NOMO-1 (cell line): ENCODE data around the gene SIT1.

Source experiments
- DNase-seq, 2 experiments: peaks; one replicate each; lab custom pipeline; 2025; ENCODE audit not compliant: unreplicated experiment in 2 of 2; lab: John Stamatoyannopoulos, UW

SIT1 gene

GRCh38 chr9:35608221-35608620 is 42.5 kb downstream of the SIT1 start:
- DNase-seq, result no peak

DNA sequence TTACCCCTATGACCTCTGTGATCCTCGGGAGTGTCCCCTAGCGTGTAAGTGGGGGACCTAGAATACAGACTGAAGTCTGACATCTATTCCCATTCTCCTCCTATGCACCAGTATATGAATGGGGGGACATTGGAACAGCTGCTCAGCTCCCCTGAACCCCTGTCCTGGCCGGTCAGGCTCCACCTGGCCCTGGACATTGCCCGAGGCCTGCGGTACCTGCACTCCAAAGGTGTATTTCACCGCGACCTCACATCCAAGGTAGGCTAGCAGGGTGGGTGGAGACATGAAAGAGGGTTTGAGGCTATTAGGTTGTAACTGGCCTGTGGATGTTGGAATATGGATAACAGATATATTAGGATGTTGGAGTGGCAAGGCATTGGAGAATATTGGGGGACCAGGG is 44.0 kb downstream of the SIT1 start:
- DNase-seq, result no peak

GRCh38 chr9:35606138-35606504 is 44.6 kb downstream of the SIT1 start:
- DNase-seq, result no peak

- peak in 1 of 2 experiments; percentile 20 for DNase-seq
Observed at GRCh38 chr9:35605351-35606137, 45.2 kb downstream of the SIT1 start.

DNA sequence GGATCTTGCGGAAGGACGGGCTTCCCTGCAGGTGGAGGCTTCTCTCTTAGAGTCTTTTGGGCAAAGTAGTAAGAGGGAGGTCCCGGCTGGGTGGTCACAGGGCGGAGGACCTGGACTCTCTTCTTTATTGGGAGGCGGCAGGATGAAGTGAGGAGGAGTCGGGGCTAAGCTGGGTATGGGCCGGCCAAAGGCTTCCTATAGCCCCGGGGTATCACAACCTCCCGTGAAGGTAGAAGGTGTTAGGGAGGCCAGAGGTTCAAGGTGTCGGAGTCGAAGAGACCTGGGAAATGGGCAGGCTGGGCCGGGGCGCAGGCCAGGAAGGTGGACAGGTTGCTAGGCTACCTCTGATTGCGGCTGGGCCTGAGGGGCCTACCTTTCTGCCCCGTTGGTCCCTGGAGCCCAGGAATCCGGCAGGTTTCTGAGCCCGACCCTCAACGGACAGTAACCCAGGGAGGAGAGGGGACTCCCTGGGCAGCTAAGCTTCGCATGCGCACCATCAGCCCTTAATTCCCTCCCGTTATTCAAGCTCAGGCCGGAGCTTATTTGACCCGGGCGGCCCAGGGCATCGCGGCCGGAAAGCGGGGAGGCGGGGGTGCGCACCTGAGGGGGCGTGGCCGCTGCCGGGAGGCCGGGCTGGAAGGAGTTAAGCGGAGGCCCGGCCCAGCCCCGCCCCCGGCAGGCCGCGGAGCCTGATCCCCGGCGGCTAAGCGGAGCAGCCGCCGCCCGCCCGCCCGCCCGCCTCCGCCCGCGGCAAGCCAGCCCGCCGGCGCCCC is 46.0 kb downstream of the SIT1 start, which contains the start of gene TESK1:
Gene TESK1 (plus strand): TSS at position 685 of the 773 bp plus-strand sequence. CDS start 358 bp downstream, outside the sequence.
- peak; percentile 58 to 78 for DNase-seq

DNA sequence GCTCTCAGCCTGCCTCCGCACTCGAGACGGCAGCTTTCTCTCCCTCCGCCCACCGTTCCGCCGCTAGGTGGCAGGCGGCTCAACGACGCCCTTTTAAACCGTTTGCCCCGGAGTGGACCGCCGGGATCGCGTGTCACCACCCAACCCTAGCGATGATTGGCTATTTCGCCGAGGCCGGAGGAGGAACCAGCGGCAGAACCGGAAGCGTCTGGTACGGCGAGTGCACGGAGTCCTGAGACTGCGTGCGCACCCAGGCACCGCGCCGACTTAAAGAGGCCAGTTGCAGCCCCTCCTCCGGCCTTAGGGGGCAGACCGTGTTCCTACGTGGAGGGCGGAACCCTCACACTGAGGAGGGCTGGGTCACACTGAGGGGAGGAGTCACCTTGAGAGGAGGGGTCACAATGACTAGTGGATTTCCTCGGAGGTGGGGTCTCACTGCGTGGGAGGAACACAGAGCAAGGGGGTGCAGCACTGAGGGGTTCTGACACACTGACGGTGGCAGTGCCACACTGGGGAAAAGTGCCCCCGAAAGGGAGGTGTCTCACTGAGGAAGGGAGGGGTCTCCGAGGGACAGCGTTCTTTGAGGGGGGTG is 46.6 kb downstream of the SIT1 start:
- peak; percentile 100 for DNase-seq

DNA sequence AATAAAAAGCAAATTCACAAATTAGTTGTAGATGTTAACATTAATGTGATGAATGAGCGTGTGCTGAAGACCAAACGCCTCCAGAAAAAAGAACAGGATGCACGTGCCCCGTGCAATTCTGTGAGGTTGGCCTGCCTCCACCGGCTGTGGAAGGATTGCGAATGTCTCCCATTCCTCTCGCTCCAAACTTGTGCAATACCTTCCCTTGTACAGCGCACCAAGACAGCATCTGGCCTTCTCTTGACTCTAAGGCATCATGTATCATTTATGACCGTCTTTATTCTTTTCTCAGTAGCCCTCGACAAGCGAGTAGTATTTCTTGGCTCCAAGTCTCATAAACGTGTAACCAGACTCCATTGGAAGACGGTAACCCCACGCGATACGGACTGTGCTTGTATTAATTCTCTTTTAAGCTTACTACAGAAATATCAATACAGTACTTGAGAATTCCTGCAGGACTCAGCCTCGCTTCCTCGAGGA is 47.2 kb downstream of the SIT1 start:
- peak in 1 of 2 experiments; percentile 79 for DNase-seq

DNA sequence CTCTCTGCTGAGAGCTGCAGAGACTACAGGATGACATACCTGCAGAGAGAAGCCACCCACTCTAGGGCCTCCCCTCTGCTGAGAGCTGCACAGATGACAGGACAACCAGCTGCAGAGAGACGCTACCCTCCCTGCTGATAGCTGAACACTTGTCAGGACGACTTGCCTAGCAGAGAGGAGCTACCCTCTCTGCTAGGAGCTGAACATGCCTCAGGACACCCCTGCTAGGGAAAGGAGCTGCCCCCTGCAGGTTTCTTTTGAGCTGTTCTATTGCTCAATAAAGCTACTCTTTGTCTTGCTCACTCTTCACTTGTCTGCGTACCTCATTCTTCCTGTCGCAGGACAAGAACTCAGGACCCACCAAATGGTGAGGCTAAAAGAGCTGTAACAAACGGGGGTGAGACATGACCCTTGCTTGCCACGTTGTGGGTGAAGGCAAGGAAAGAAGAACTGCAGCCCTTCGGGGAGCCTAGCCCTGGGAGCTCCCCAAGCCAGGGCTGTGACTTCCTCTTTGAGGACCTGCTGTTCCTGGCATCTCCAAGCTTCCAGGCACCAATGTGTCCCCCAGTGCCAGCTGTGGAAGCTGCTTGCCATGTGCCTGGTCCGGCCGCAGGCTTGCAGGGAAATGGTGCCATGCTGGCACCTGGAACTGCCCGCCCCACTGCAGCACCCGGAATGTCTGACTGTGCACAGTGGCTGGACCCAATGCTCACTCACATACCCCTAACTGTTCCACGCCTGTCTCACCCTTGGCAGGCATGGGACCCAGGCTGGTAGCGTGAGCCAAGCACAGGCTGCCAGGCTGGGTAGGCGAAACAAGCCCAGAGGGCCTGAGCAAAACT is 50.7 kb downstream of the SIT1 start:
- no peak for DNase-seq
